GM12872 (cell line): ENCODE results near the gene ABCB1.

ENCODE experiments used
- TF ChIP-seq, protein P1 (sequence below): IDR thresholded peaks from 3 replicates; pipeline ENCODE4 v1.5.1; 2011; ENCODE audit warnings: low read depth, mild to moderate bottlenecking, low read length, moderate library complexity; ENCODE audit not compliant: insufficient read depth

ABCB1 gene

DNA sequence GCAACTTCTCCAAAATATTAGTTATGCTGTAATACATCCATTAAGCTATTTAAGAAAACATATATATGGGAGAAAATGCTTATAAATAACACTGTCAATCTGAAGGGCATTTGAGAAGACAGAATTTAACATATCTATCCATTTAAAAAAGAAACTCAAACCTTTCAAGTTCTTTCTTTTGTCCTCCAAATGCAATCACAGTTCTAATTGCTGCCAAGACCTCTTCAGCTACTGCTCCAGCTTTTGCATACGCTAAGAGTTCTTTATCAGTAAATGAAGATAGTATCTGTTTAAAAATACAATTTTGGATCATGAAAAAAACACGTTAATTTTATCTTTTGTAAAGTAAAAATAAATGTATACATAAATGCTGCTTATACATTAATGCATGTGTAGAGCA lies 39.6 kb downstream of the ABCB1 start:
- TF ChIP-seq, protein P1, sequence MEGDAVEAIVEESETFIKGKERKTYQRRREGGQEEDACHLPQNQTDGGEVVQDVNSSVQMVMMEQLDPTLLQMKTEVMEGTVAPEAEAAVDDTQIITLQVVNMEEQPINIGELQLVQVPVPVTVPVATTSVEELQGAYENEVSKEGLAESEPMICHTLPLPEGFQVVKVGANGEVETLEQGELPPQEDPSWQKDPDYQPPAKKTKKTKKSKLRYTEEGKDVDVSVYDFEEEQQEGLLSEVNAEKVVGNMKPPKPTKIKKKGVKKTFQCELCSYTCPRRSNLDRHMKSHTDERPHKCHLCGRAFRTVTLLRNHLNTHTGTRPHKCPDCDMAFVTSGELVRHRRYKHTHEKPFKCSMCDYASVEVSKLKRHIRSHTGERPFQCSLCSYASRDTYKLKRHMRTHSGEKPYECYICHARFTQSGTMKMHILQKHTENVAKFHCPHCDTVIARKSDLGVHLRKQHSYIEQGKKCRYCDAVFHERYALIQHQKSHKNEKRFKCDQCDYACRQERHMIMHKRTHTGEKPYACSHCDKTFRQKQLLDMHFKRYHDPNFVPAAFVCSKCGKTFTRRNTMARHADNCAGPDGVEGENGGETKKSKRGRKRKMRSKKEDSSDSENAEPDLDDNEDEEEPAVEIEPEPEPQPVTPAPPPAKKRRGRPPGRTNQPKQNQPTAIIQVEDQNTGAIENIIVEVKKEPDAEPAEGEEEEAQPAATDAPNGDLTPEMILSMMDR, result no peak

DNA sequence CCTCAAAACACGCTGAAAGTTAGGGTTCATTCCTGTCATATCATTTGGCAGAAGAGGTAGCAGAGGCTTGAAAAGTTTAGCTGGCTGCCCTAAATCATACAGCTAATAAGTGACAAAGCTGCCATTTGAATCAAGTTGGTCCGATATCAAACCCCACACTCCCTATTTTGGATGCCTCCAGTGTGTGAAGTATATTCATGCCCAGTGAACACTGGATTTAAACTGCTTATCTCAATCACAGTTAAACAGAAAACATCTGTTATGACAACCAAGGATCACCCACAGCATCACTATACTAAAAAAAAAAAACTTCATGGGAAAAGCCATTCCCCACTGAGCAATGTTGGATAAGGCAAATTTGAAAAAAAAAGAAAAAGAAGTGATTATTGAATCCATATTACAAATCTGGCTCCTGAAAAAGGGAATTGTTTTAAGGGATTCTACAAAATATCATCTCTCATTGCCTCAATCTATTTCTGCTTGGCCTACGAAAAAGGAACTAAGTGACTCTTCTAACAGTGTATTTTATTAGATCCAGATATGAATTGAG lies 48.3 kb downstream of the ABCB1 start:
- TF ChIP-seq, protein P1, result no peak

DNA sequence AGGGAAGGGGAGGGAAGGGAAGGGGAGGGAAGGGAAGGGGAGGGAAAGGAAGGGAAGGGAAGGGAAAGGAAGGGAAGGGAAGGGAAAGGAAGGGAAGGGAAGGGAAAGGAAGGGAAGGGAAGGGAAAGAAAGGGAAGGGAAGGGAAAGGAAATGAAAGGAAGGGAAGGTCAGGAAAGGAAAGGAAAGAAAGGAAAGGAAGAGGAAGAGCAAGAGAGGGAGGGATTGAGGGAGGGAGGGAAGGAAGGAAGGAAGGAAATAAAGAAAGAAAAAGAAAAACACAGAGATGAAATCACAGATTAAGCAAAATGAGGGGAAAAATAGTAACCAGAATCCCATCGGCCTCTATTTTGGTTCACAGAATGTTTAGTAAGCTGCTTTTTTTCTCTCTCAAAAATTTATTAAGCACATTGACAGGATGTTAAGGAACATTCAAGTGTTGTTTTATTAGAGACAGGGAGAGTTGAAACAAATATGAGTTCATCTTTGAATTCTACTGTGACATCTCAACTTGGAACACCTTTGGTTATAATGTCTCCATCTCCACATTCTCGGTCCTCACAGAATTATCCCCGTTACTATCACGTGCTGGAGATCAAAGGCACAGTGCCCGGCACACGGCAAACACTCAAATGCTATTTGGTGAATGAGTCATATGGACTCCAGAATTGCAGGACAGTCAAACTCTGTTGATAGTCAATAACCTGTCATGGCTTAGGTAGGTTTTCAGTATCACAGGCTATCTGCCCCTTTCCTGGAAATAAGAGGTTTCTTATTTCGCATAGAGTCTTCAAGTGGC lies 52.4 kb downstream of the ABCB1 start:
- TF ChIP-seq, protein P1, result no peak

DNA sequence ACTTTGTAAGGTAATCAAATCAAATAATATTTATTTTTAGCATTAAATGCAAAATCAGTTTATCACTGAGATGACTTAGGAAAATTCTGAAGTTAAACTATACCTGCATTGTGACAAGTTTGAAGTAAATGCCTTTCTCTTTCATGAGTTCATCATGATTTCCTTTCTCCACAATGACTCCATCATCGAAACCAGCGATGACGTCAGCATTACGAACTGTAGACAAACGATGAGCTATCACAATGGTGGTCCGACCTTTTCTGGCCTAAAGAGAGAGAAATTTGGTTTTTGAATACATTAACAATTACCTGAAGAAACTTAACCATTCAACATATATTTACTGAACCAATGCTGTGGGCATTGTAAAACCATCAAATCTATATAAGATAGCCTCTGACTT lies 54.9 kb downstream of the ABCB1 start:
- TF ChIP-seq, protein P1, result no peak

DNA sequence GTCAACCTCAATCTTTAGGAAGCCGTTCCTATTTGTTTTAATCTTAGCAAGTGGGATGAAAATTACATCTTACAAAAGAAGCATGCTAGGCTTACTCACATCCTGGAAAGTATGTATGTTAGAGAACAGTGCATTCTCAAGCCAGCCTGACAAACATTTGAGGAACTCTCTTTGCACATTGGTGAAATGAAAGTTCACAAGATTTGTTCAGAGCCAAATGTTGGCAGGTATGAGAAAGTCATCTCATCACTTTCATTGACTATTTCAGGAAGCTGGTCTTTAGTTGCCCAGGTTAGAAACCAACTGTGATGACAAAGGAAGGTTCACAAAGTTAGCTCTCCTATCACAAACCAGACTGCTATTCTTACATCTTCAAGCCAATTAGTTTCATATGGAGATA lies 57.1 kb downstream of the ABCB1 start:
- TF ChIP-seq, protein P1, result no peak

DNA sequence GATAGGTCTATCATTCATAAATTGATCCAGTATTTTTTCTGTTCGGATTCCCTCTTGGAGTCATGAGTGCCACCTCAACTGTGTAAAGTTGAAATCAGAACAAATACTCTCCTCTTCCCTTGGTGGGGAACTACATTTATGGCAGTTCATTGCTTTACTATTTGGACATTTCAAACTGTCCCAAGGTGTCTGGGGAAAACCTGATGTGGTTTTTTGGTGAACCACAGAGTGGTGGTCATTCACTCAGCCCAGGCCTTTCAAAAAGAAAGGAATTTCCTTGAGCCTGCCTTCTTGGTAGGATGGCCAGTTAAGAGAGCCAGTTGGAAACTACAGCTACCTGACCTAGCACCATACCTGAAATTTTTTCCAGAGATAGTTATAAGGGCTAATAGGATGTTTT lies 59.0 kb downstream of the ABCB1 start:
- TF ChIP-seq, protein P1, result no peak

DNA sequence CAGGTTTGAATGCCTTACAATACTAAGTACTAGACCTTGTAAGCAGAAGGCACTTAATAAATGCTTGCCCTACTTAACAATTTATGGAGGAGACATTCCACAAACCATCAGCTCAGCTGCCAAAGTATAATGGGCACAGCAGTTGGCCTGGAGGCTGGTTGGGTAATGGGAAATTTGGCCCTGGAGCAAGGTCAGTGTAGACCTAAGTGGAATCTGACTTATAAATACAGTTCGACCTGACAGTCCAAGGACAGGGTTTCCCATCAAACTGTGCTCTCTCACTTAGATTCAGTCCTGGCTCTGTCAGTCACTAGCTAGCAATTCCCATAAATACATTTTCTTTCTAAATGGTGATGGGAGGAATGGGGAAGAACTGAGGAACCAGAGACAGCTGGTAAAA lies 62.6 kb downstream of the ABCB1 start:
- TF ChIP-seq, protein P1, result no peak
